Breast epithelium (tissue), 4 donors: ENCODE data around the gene UPK3B. TPM values are rescaled to one million over a fixed set of nuclear protein-coding genes. Genes with fewer than 3 reads are reported as not detected.
"Not testable (repeated sequence)": the region's sequence is repeated elsewhere in the genome, so short reads cannot be mapped to it uniquely, and the experiment has no call there.

Experiments used
- DNase-seq, 2 donors: peaks; one replicate each; pipeline ENCODE4 v3.0.0-alpha.2; 2019; ENCODE audit warnings: low spot score in 2 of 2
- H3K27ac ChIP-seq, 2 donors: fragments of 200-600 bp; sonication (generic) in 1 of 2; one replicate each; pipeline ENCODE4 v1.5.1; 2016 to 2019; ENCODE audit warnings: mild to moderate bottlenecking in 1 of 2
- H3K27me3 ChIP-seq, 2 donors: fragments of 200-600 bp; sonication (generic) in 1 of 2; one replicate each; pipeline versions ENCODE4 v1.5.1 to v1.6.0; 2017 to 2019; ENCODE audit warnings: control low read depth in 1 of 2, mild to moderate bottlenecking in 1 of 2
- H3K36me3 ChIP-seq: fragments of 200-600 bp; one replicate; pipeline ENCODE4 v1.5.1; 2019
- H3K4me1 ChIP-seq, 2 donors: fragments of 200-600 bp; sonication (generic); one replicate each; pipeline ENCODE4 v1.5.1; 2016 to 2019; ENCODE audit warnings: control low read depth in 1 of 2
- H3K4me3 ChIP-seq, 3 donors: fragments of 200-600 bp; sonication (generic); 1 replicate in 2 of 3; 2 replicates in 1 of 3; pipeline ENCODE4 v1.5.1; 2016 to 2019; ENCODE audit warnings: mild to moderate bottlenecking in 3 of 3, moderate library complexity in 2 of 3
- H3K9me3 ChIP-seq, 2 donors: fragments of 200-600 bp; sonication (generic) in 1 of 2; one replicate each; pipeline ENCODE4 v1.5.1; 2016 to 2019; ENCODE audit warnings: control low read depth in 1 of 2
- POLR2A ChIP-seq: fragments of 450-650 bp; IDR thresholded peaks from one replicate; pipeline ENCODE4 v1.6.1; 2016; ENCODE audit warnings: antibody characterized with exemption, mild to moderate bottlenecking, moderate library complexity
- POLR2AphosphoS5 ChIP-seq, 3 donors: sonication (generic); formaldehyde crosslinking; IDR thresholded peaks; one replicate each; pipeline ENCODE4 v1.6.1; 2017; ENCODE audit warnings: antibody characterized with exemption in 3 of 3
- intact Hi-C: fragments of 100-400 bp; cut with DNase I; formaldehyde crosslinking; loops from one replicate; pipeline ENCODE4 v1.15.1; 2023; ENCODE audit warnings: low total_unique reads
- total RNA-seq, 3 donors: library from RNA; depleted of rRNA; stranded (reverse); fragments of >200 nt; gene quantifications; one replicate each; pipeline ENCODE4 v1.1.0, GENCODE V29; 2016
- TF ChIP-seq, protein P1 (sequence below), 3 donors: fragments of 450-650 bp; IDR thresholded peaks; one replicate each; pipeline ENCODE4 v1.5.1; 2016 to 2017; ENCODE audit warnings: antibody characterized with exemption in 3 of 3, mild to moderate bottlenecking in 3 of 3, moderate library complexity in 3 of 3

Gene UPK3B
- total RNA-seq, 3 donors from 2014 or later = 2.1 to 77.9 (median 5.9) TPM

DNA sequence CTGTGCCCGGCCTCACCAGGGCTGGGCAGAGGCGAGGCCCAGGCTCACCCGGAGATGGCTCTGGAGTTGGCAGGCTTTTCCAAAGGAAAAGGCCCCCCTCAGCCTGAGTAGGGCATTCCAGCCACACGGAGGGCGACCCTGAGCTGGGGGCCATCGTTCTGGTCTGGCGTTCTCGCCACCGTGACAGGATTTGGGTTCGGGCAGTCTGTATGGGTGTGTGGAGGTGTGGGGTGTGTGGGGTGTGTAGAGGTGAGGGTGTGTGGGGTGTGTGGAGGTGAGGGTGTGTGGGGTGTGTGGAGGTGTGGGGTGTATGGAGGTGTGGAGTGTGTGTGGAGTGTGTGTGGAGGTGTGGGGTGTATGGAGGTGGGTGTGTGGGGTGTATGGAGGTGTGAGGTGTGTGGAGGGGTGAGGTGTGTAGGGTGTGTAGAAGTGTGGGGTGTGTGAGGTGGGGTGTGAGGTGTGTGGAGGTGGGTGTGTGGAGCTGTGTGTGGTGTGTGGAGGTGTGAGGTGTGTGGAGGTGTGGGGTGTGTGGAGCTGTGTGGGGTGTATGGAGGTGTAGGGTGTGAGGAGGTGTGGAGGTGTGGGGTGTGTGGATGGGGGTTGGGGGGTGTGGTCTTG, 11.7 kb upstream of the UPK3B start:
- H3K36me3 ChIP-seq, H3K9me3 ChIP-seq, H3K27me3 ChIP-seq, DNase-seq, H3K4me3 ChIP-seq, H3K27ac ChIP-seq, intact Hi-C loops, H3K4me1 ChIP-seq: not testable (repeated sequence)

GRCh38 chr7:76499201-76499923, 11.0 kb upstream of the UPK3B start:
- DNase-seq, intact Hi-C loops, H3K27me3 ChIP-seq, H3K36me3 ChIP-seq, H3K4me1 ChIP-seq, H3K4me3 ChIP-seq, H3K27ac ChIP-seq, H3K9me3 ChIP-seq: not testable (repeated sequence)

DNA sequence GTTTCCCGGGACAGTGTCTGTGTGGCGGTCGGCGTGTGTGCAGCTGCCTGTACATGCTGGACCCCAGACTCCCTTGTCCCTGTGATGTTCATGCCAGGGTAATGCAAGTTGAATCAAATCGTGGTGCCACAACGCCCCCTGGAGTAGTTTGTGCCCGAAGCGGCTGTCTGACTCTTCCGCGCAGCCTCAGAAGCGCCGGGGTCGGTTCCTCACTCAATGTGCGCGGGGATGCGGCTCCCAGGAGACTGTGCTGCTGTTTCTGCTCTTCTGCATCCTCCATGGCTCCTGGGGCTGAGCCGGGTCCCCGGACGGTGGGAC, 10.5 kb upstream of the UPK3B start:
- H3K36me3 ChIP-seq, intact Hi-C loops, DNase-seq: not testable (repeated sequence)

GRCh38 chr7:76502224-76502623, 8.1 kb upstream of the UPK3B start:
- H3K36me3 ChIP-seq, H3K9me3 ChIP-seq, intact Hi-C loops: not testable (repeated sequence)

More for the DNA sequence above, 10.5 kb upstream of the UPK3B start:
- H3K4me1 ChIP-seq, H3K27me3 ChIP-seq, H3K4me3 ChIP-seq, H3K27ac ChIP-seq, H3K9me3 ChIP-seq: not testable (repeated sequence)

DNA sequence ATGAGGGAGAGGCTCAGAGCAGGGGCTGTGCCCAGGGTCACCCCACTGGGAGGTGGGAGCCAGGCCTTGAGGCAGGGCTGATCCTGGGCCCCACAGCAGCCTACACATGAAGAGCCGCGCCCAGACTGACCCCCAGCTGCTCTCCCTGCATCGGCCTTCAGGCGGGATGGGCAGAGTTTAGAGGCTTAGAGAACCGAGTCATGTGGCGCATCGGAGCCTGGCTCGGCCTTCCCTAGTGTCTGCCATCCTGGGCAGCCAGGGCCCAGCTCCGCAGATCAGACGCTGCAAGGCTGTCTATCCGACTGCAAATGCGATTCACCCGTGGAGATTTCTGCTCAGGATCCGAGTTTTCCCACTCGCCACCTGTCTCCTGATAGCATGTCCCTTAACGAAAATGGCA, 7.5 kb upstream of the UPK3B start:
- H3K27ac ChIP-seq, H3K4me1 ChIP-seq, DNase-seq, H3K9me3 ChIP-seq, H3K4me3 ChIP-seq, H3K27me3 ChIP-seq, H3K36me3 ChIP-seq, intact Hi-C loops: not testable (repeated sequence)

More at GRCh38 chr7:76502224-76502623, 8.1 kb upstream of the UPK3B start:
- not testable (repeated sequence) for H3K27ac ChIP-seq, H3K4me3 ChIP-seq, H3K27me3 ChIP-seq, H3K4me1 ChIP-seq, DNase-seq

- intact Hi-C loops, H3K36me3 ChIP-seq: not testable (repeated sequence)
These were observed 7.1 kb upstream of the UPK3B start for GRCh38 chr7:76503244-76503643.

DNA sequence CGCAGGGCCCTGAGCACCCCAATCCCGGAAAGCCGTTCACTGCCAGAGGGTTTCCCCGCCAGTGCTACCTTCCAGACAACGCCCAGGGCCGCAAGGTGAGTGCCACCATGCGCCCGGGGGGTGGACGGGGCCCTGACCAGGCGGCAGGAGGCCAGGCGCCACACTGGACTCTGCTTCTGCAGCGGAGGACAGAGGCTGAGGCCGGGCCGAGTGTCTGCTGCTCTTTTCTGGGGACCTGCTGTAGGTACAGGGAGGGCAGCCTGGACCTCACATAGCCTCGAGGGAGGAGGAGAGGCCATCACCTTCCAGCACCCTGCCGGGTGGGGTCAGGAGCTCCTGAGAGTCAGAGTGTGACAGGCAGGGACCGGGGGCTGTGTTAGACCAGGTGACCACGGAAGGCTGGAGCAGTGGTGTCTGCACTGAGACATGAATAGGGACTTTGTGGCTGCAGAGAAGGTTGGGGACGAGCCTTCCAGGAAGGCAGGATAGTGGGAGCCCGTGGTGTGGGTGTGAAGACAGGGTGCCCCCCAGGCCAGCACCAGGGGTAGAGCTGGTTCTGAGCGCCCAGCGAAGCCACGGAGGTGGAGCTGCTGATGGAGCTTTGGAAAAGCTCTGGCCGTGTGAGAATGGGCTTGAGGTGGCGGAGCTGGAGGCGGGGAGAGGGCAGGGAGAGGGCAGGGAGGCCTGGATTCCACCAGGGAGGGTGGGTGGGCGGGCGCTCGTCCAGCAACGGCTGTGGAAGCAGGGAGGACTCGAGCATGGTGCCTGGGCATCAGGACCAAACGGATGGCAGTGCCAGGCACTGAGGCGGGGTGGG, 5.8 kb upstream of the UPK3B start:
- DNase-seq, intact Hi-C loops, H3K9me3 ChIP-seq, H3K27me3 ChIP-seq, H3K36me3 ChIP-seq, H3K4me1 ChIP-seq, H3K27ac ChIP-seq, H3K4me3 ChIP-seq: not testable (repeated sequence)

More at GRCh38 chr7:76503244-76503643, 7.1 kb upstream of the UPK3B start:
- H3K27ac ChIP-seq, H3K4me3 ChIP-seq, H3K9me3 ChIP-seq, H3K4me1 ChIP-seq, DNase-seq, H3K27me3 ChIP-seq: not testable (repeated sequence)

DNA sequence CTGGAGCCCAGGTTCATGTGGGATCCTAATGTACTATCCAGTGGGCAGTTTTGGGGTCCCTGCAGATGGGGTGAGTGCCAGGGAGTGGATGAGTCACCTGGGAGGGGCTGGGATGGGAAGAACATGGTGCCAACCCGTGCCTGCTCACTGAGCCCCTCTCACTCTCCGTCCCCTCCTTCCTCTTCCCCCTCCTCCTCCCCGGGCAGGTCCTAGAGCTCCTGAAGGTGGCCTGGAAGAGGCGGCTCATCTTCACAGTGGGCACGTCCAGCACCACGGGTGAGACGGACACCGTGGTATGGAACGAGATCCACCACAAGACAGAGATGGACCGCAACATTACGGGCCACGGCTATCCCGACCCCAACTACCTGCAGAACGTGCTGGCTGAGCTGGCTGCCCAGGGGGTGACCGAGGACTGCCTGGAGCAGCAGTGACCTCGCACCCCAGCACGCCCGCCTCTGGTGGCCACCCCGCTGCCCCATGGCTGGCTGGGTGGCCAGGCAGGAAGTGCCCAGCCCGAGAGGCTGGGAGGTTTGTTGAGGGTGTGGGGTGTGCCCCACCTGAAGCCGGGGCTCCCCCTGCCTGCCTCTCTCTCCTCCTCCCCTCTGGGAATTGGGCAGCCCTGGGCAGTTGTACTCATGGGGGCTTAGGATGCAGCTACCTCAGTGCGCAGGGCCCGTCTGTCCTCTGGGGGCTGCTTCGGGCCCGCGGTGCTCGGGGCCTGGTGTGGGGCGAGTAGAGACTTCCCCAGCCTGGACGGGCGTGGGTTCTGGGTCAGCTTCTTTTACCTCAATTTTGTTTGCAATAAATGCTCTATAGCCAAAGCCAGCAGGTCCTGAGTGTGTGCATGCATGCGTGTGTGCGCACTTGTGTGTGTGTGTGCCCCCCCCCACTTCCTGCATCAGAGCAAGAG, 4.9 kb upstream of the UPK3B start:
- Histone ChIP-seq H3K4me3 (no peak overlapping the region), H3K4me1 (no peaks in the 10 kb centered on the region), H3K36me3 (no peaks in the 10 kb centered on the region), H3K27me3 (no peaks in the 10 kb centered on the region), H3K9me3 (no peaks in the 10 kb centered on the region), H3K27ac (no peak overlapping the region)
- TF ChIP-seq POLR2AphosphoS5 (IDR thresholded peaks at IDR 0.05) (no peak), POLR2A (no peak)
- TF ChIP-seq, protein P1, sequence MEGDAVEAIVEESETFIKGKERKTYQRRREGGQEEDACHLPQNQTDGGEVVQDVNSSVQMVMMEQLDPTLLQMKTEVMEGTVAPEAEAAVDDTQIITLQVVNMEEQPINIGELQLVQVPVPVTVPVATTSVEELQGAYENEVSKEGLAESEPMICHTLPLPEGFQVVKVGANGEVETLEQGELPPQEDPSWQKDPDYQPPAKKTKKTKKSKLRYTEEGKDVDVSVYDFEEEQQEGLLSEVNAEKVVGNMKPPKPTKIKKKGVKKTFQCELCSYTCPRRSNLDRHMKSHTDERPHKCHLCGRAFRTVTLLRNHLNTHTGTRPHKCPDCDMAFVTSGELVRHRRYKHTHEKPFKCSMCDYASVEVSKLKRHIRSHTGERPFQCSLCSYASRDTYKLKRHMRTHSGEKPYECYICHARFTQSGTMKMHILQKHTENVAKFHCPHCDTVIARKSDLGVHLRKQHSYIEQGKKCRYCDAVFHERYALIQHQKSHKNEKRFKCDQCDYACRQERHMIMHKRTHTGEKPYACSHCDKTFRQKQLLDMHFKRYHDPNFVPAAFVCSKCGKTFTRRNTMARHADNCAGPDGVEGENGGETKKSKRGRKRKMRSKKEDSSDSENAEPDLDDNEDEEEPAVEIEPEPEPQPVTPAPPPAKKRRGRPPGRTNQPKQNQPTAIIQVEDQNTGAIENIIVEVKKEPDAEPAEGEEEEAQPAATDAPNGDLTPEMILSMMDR (IDR thresholded peaks at IDR 0.05) = no peak
- no peak for DNase-seq
- intact Hi-C loops = no loop called here
